HG02885 (cell line): ENCODE results near the gene DELE1.
"Not testable (repeated sequence)": the region's sequence is repeated elsewhere in the genome, so short reads cannot be mapped to it uniquely, and the experiment has no call there.

Experiments
- ATAC-seq: cut with Tn5 transposase; IDR thresholded peaks from one replicate; pipeline ENCODE4 v1.9.1; 2021; ENCODE audit warnings: mild to moderate bottlenecking; ENCODE audit not compliant: unreplicated experiment, poor library complexity

DELE1 gene

DNA sequence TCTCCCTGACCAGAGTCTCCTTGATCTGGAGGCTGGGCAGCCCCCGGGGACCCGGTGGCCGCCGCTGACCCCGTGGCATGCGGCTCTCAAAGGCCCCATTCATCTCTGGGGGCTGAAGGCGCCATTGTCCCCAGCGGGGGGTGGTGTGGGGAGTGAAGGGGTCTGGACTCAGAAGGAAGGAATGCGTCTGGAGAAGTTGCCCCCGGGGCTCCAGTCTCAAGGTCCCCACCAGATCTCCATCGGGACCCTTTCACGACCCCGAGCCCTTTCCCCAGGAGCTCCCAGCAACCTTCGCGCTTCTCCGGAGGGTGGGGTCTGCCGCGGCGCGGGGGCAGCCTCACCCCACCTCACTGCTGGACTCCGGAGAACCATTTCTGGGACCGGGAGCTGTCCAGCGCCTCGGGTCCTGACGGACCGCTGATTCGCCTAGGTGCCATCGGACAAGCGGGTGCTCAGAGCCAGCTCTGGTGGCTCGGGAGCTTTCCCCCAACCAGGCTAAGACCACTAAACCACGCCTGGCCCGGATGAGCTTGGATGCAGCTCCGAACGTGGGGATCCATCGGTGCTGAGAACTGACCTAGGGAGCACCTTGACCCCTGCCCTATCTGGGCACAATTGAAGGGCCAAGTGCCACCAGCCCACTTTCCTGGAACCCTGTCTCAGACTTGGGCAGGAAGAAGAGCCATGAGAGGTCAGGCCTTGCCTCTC, 40.3 kb upstream of the DELE1 start:
- ATAC-seq: no peak

DNA sequence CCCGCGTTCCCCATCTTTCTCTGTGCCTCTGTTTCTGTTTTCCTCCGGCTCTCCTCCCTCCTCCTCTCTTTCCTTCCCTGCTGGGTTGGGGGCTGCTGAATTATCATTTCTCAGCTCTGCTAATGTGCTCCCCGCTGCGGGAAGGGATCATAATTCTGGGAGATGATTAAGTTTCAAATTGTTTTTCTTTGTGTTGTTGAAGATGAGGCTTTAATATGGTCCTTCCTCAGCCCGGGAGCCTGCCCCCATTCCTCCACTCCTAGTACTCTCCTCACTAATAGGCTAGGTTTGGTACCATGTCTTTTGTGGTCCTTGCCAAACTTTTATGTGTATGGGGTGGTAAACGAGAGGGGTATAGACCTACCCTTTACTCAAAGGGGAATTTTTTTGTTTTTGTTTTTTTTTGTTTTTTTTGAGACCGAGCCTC, 39.8 kb upstream of the DELE1 start:
- ATAC-seq: no peak

DNA sequence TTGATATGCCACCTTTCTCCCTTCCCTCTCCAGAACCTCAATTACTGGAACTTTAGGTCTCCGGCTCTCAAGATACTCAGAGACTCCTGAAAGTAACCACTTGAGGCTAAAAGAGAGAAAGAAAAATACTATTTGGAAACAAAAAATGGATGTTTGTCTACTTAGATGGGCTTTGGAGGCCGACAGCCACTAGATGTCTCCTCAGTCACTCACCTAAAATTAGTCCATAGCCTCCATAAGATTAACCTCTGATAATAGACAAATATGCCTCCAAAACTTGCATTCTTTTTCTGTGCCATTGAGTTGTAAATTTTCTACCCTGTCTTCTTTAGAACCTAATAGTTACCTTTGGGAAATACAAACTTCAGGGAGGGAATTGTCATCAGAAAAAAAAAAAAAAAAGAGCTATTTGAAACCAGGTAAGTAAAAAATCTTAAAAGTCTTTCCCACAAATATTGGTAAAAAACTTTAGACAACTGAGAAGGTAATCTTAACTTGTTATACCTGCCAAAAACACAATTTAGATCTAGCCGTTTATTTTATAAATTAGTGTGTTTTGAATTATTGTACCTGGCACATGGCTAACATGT, 34.3 kb upstream of the DELE1 start:
- no peak for ATAC-seq

DNA sequence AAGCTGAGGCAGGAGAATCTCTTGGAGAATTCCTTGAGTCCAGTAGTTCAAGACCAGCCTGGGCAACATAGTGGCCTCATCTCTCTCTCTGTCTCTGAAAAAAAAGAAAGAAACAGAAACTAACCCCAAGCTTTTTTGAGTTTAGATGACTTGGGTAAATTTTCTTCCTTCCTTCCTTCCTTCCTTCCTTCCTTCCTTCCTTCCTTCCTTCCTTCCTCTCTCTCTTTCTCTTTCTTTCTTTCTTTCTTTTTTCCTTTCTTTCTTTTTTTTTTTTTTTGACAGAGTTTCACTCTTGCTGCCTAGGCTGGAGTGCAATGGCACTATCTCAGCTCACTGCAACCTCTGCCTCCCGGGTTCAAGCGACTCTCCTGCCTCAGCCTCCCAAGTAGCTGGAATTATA, 33.2 kb upstream of the DELE1 start:
- not testable (repeated sequence) for ATAC-seq

DNA sequence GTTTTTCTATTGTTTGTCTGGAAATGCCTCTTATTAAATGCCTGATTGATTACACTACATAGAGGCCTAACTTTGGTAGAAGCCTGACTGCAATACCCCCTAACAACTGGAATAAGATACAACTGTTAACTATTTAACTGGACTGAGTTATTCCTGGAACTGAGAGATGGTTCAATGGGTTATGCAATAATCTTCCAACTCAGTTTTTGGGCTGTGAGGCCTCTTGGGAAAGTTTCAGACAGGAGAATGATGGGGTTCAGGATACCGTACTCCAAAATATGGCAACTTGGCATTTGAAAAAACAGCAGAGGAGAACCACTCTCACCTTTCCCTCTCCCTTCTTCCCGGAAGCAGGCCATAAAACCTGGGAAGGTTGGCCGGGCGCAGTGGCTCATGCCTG, 26.2 kb upstream of the DELE1 start:
- no peak for ATAC-seq

DNA sequence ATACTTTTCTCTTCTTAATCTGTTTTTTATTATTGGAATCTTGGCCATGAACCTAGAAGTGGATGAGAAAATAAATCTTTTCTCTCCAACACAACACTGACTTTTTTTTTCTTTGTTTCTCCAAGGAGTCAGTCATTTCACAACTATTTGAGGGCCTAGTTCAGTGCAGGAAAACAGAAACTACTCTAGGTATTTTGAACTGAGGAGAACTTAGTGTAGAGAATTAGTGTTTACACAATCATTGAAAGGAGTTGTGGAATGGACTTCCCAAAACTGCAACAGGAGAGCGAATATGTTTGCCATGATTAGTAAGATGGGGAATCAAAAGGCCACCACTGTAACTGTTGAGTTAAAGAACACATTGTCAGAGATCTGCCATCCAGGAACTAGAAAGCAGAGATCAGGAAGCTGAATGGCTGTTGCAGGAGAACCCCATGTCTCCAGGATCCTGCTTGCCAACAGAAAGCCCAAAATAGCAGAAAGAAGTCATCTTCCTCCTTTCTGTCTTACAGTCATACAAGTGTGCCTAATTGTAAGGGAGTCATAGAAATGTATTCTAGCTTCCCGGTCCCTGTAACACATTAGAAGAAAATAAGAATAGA, 25.1 kb upstream of the DELE1 start:
- no peak for ATAC-seq

DNA sequence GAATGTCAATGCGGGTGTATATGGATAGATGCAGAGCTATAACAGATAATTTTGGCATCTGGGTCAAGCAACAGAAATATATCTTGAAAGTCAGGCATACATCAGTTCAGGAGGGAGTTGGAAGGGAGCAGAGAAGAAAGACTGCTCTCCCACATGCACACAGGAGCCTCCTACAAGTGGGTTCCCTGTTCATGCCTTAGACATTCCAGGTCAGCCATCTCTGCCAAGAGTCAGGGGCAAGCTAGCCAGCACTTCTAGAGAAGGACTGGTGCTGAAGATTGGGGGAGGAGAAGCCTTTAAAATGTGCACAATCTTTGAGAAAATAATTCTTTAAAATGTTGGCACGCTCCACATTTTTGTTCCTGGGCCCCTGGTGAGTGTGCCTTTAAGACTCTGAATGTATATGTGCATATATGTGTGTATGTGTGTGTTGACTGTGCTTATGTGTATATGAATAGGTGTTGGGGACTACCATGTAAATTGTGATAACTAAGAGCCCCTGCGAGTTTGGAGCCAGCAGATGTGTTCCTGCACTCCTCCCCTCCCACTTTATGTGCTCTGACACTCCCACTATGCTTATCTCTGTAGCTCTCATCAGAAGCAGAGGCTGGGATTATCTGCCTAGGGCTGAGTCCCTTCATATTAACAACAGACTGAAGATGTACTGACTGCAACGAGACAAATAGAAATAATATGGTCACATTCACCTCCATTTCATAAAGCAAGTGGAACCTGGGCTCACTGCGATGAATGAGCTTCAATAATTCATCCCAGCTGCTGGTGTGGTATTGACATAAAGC, 21.5 kb upstream of the DELE1 start:
- ATAC-seq: no peak

DNA sequence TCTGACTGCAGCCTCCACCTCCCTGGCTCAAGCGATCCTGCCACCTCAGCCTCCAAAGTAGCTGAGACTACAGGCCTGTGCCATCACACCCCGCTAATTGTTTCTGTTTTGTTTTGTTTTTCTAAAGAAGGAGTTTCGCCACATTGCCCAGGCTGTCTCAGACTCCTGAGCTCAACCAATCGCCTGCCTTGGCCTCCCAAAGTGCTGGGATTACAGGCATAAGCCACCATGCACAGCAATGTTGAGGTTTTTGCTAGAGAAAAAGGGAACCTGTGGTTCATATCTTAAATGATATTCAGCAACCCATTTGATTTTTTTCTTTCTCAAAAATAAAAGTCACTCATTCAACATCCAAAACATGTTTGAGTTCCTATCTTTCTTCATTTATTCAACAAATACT, 20.4 kb upstream of the DELE1 start:
- ATAC-seq: no peak

DNA sequence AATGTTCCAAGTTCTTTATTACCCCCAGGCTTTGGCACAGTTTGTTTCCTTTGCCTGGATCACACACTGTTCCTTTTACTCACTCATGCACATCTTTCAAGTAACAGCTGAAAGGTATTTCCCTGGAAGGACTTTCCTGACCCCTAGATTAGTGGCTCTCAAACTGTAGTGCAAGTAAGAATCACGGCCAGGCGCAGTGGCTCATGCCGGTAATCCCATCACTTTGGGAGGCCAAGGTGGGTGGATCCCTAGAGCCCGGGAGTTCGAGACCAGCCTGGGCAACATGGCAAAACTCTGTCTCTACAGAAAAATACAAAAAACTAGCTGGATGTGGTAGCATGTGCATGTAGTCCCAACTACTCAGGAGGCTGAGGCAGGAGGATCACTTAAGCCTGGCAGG, 19.1 kb upstream of the DELE1 start:
- ATAC-seq: no peak

DNA sequence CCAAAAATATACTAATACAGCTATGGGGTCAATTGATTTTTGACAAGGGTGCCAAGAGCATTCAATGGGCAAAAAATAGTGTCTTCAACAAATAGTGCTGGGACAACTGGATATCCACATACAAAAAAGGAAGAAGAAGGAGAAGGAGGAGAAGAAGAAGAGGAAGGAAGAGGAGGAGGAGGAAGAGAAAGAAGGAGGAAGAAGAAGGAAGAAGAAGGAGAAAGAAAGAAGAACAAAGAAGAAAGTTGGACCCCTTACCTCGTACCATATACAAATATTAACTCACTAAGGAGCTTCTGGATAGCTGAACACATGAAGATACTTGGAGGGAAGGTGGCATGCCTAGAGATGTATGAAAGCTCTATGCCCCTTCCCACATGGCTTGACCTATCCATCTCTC, 17.2 kb upstream of the DELE1 start:
- ATAC-seq: no peak

DNA sequence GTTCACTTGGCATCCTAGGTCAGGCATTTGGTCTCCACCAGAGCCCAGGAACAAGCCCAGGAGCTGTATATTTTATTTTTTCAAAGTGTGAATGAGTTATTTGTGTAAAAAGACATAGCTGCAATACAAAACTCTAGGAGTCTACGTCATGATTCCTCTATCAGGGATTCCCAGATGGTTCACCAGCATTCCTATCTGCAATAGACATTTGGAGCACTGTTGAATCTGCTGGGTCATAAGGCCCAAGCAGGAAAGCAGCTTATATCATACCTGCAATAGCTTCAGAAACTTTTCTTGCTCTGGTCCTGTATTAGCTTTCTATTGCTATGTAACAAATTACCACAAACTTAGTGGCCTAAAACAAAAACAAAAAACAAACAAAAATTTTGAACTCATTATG, 16.7 kb upstream of the DELE1 start:
- ATAC-seq: no peak

DNA sequence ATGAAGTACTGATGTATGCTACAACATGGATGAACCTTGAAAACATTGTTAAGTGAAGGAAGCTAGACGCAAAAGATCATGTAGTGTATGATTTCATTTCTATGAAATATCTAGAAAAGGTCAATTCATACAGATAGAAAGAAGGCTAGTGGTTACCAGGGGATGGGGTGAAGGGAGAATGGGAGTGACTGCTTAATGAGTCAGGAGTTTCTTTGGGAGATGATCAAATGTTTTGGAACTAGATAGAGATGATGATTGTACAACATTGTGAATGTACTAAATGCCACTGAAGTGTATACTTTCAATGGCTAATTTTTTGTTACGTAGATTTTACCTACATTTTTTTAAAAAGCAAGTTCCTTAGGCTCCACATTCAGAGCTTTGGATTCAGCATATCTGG, 14.9 kb upstream of the DELE1 start:
- no peak for ATAC-seq

DNA sequence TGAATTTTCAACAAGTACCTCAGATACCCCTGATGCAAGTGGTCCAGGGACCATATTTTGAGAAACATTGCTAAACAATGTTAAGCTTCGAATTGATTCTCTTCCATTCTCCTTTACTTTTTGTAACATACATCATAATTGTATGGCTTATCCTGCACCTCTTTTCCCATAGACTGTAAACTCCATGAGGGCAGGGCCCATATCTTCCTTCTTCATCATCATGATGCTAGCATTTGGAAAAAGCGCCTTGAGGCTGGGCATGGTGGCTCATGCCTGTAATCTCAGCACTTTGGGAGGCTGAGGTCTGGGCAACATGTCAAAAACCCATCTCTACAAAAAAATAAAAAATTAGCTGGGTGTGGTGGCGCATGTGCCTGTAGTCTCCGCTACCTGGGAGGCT, 14.5 kb upstream of the DELE1 start:
- ATAC-seq: no peak

DNA sequence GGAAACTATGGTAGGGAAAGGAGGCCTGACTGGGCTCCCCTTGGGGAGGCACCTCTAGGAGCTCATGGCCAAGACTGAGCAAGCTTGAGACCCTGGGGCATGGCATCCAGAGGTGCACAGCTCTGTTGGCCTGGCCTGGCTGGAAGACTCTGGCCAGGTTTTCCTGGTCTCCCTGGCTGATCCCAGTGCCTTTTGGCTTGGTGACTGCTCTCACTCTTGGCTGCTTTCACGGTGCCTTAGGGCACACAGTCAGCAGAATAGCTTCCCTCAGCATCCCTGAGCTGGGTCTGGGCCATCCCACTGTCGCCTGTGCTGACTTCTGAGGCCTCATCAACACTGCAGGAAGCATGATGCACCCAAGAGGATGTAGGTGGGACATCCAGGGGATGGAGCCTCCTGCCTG, 13.4 kb upstream of the DELE1 start:
- no peak for ATAC-seq

DNA sequence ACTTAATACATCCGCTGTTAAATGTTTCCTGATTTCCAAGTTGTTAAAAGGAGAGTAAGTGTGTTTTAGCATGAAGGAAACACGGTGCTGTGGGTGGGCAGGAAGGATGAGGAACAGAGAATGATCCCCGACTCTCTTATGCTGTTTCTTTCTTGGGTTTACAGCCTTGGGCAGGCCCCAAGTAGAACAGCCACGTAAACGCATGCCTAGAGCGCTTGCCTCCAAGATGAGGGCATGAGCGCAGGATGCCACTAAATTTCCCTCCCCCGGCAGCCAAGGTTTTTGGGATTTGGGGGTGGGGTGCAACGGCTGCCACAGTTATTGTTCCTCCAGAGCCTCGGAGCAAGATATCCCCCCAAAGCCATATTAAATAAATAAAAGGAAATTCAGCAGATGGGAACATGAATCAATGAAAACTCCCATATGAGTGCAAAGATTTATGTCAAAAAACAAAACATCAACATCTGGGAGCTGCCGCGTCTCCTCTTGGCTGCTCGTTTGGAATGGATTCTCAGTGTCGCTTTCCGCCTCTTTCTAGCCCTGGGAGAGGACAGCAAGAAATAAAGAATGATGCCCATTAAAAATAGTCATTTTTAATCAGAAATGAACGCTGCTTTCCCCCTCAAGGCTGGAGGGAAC, 10.0 kb upstream of the DELE1 start:
- ATAC-seq: no peak

DNA sequence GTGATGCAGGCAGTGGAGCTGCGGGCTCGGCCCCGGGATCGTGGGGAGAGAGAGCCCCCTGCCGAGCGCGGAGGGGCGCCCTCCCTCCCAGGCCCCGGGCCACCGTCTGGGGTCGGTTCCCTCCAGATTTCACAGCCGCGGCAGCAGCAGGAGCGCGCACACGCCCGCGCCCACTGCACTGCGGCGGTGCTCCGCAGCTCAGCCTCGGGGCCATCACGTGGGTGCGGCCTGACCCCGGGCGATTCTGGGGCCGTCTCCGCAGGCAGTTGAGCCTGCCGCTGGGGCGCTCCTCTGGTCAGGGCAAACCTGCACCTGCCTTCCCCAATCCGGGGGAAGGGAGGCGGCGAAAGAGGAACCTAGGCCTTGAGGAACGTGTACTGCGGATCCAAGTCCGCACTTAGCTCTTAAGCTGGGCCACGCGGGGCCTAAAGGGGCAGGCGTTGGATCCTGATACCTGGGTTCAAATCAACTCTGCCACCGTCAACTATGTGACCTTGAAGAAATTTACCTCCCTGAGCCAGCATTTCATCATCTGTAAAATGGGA, 9.4 kb upstream of the DELE1 start:
- peak; percentile 82 for ATAC-seq

DNA sequence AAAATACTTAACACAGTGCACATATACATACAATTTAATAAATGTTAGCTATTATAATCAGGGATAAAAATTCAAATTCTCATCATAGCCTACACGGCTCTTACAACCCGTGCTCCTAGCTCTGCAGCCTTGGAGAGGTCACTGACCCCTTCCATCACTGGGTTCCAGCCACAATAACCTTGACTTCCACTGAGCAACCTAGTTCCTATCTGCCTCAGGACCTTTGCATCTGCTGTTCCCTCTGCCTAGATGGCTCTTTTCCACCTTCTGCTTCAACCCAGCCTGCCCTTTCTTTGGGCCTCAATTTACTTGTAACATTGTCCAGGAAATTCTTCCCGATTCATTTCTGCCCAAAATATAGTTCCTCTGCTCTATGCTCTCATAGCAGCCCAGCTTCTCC, 8.9 kb upstream of the DELE1 start:
- ATAC-seq: no peak

DNA sequence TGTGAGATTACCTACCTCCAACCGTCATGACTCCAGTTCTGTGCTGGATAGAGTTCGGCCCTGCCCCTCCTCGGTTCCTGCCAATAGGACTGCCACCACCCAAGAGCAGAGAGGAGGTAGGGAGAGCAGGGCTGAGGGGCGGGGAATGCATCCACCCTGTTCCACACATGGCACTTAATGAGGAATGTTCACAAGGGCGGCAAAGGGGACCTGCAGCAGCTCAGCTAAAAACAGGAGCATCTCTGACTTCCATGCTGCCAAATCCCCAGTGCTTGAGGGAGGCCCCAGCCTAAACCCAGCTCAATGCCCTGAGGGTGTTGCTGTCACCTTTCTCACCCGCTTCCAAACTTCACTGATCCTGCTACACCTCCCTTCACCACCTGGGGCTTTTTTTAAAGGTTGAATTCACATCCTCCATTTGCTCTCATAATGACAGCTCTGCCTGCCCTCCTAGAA, 7.8 kb upstream of the DELE1 start:
- ATAC-seq: no peak

DNA sequence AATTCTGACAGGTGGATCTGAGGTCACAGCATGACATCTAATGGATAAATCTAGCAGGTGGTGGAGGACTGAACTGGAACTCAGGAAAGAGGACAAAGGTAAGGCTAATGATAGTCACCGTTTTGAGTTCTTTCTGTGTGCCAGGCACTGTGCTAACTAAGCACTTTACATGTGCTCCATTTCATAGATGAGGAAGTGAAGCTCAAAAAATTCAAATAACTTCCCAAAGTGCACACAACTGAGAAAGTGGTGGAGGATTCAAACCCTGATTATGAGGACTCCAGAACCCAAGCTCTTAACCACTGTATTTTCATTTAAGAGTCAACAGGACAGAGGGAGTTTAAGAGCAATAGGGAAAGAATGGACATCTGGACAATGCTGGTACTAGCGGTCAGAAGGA, 7.1 kb upstream of the DELE1 start:
- ATAC-seq: no peak

DNA sequence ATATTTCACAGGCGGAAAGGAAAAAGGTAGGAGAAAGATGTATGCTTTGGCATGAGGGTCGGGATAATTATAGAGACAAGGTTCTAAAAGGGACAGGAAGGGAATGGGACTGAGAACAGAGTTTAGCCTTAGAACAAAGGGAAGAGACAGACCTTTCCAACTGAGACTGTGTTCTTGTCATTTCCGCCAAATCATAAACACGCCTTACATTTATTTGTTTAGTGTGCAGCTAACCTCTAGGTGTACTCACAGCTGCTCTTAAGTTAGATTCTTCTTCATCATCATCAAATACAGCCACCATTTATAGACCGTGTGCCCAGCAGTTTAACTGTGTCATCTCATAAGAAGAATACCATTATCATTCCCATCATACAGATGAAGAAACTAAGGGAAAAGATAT, 5.9 kb upstream of the DELE1 start:
- no peak for ATAC-seq
